ENCODE measurements around the gene CD300LD. TPM values are rescaled to one million over a fixed set of nuclear protein-coding genes. Genes with fewer than 3 reads are reported as not detected.
"Not testable (repeated sequence)": the region's sequence is repeated elsewhere in the genome, so short reads cannot be mapped to it uniquely, and the experiment has no call there.

CD300LD gene
- total RNA-seq, 2 donors from 2014 or later, result not detected

- Histone ChIP-seq H3K36me3 (ENCODE audit: control insufficient read depth, insufficient read depth, low read length) (peaks cover 5% of the 10 kb centered on the region), H3K4me3 (ENCODE audit: low read length) (no peak overlapping the region), H3K9ac (ENCODE audit: extremely low read depth, low read length, poor library complexity, severe bottlenecking) (no peak overlapping the region), H3K27ac (ENCODE audit: low read depth, low read length) (no peak overlapping the region), H3K27me3 (ENCODE audit: control insufficient read depth, insufficient read depth, low read length, poor library complexity, severe bottlenecking) (no peaks in the 10 kb centered on the region), H3K4me1 (ENCODE audit: control insufficient read depth, insufficient read depth, low read length) (no peaks in the 10 kb centered on the region), H3K9me3 (ENCODE audit: control insufficient read depth, low read length) (no peaks in the 10 kb centered on the region)
- peak overlapping the region; percentile 35 for H3K27ac Mint-ChIP-seq
- H3K4me1 Mint-ChIP-seq, result peaks cover 62% of the 10 kb centered on the region
- H3K36me3 Mint-ChIP-seq (ENCODE audit: low read depth), result no peaks in the 10 kb centered on the region
- TF ChIP-seq CTCF (conservative IDR thresholded peaks at IDR 0.05), result no peak
- 89 to 100% methylated on average over 1 to 2 of the region's 2 CpGs for WGBS, 2 experiments (ENCODE audit: insufficient coverage in 1 of 2, insufficient read length in 1 of 2)
- H3K9me3 Mint-ChIP-seq, result no peaks in the 10 kb centered on the region
- H3K4me3 Mint-ChIP-seq, result no peak overlapping the region
- H3K27me3 Mint-ChIP-seq (ENCODE audit: insufficient read depth), result no peaks in the 10 kb centered on the region
- DNase-seq, result no peak
These were observed 45.8 kb upstream of the CD300LD start for GRCh38 chr17:74637926-74638325.

DNA sequence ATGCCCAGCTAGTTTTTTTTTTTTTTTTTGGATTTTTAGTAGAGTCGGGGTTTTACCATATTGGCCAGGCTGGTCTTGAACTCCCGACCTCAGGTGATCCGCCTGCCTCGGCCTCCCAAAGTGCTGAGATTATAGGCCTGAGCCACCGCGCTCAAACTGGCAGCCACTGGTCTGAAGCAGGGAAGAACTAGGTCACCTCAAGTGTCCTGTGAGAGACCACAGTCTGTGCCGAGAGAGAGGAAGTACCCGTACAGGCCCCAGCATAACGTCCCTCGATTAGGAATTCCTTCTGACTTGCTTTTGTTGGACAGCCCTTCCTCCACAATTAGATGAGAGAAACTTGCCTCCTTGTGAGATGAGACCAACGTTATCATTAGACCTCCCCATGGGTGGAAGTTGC lies 45.2 kb upstream of the CD300LD start:
- no peaks in the 10 kb centered on the region for H3K36me3 Mint-ChIP-seq (ENCODE audit: low read depth)
- no peak for TF ChIP-seq CTCF (conservative IDR thresholded peaks at IDR 0.05)
- 88 to 90% methylated on average over 6 to 10 of the region's 11 CpGs for WGBS, 2 experiments (ENCODE audit: insufficient coverage in 1 of 2, insufficient read length in 1 of 2)
- H3K4me1 ChIP-seq (ENCODE audit: control insufficient read depth, insufficient read depth, low read length), result no peaks in the 10 kb centered on the region
- H3K27me3 ChIP-seq (ENCODE audit: control insufficient read depth, insufficient read depth, low read length, poor library complexity, severe bottlenecking), result no peaks in the 10 kb centered on the region
- DNase-seq, result no peak
- H3K27ac ChIP-seq (ENCODE audit: low read depth, low read length), result no peak overlapping the region
- no peaks in the 10 kb centered on the region for H3K9me3 Mint-ChIP-seq
- H3K4me3 Mint-ChIP-seq, result no peak overlapping the region
- H3K4me1 Mint-ChIP-seq, result peaks cover 57% of the 10 kb centered on the region
- no peak overlapping the region for H3K4me3 ChIP-seq (ENCODE audit: low read length)
- H3K36me3 ChIP-seq (ENCODE audit: control insufficient read depth, insufficient read depth, low read length), result peaks cover 5% of the 10 kb centered on the region
- H3K27ac Mint-ChIP-seq, result peak overlapping the region; percentile 48
- no peak overlapping the region for H3K9ac ChIP-seq (ENCODE audit: extremely low read depth, low read length, poor library complexity, severe bottlenecking)
- H3K27me3 Mint-ChIP-seq (ENCODE audit: insufficient read depth), result no peaks in the 10 kb centered on the region
- no peaks in the 10 kb centered on the region for H3K9me3 ChIP-seq (ENCODE audit: control insufficient read depth, low read length)

- H3K4me3 Mint-ChIP-seq; H3K36me3 Mint-ChIP-seq (ENCODE audit: low read depth); H3K4me1 ChIP-seq (ENCODE audit: control insufficient read depth, insufficient read depth, low read length); H3K9me3 Mint-ChIP-seq; H3K27ac ChIP-seq (ENCODE audit: low read depth, low read length); H3K4me3 ChIP-seq (ENCODE audit: low read length); H3K9me3 ChIP-seq (ENCODE audit: control insufficient read depth, low read length); DNase-seq; H3K27me3 Mint-ChIP-seq (ENCODE audit: insufficient read depth); H3K36me3 ChIP-seq (ENCODE audit: control insufficient read depth, insufficient read depth, low read length); H3K9ac ChIP-seq (ENCODE audit: extremely low read depth, low read length, poor library complexity, severe bottlenecking); H3K27me3 ChIP-seq (ENCODE audit: control insufficient read depth, insufficient read depth, low read length, poor library complexity, severe bottlenecking): not testable (repeated sequence)
- 73 to 92% methylated on average over 2 to 8 of the region's 10 CpGs for WGBS, 2 experiments (ENCODE audit: insufficient coverage in 1 of 2, insufficient read length in 1 of 2)
- H3K27ac Mint-ChIP-seq, result peak overlapping the region; percentile 55
- H3K4me1 Mint-ChIP-seq, result peaks cover 57% of the 10 kb centered on the region
These were observed 44.5 kb upstream of the CD300LD start for GRCh38 chr17:74636541-74637085.

DNA sequence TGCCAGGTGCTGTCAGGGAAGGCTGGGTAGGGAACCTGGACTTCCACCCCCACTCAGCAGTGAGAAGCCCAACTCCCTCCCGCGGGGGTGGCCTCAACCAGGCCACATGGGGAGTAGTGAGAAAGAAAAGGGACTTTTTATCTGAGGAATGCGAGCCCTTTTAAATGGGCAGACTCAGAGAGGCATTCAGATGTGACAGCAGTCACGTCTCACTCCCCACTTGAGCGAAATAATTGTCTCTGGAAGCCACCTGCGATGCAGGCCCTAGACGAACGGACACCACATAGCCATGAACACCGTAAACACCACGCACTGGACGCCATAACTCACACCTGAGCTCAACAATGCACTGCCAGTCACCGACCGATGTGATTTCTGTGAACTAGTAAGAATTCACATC lies 43.3 kb upstream of the CD300LD start:
- H3K36me3 ChIP-seq (ENCODE audit: control insufficient read depth, insufficient read depth, low read length), result peaks cover 5% of the 10 kb centered on the region
- WGBS, 2 experiments (ENCODE audit: insufficient coverage in 1 of 2, insufficient read length in 1 of 2), result 34 to 50% methylated on average over 11 to 13 of the region's 13 CpGs
- no peaks in the 10 kb centered on the region for H3K27me3 ChIP-seq (ENCODE audit: control insufficient read depth, insufficient read depth, low read length, poor library complexity, severe bottlenecking)
- no peaks in the 10 kb centered on the region for H3K36me3 Mint-ChIP-seq (ENCODE audit: low read depth)
- H3K4me1 ChIP-seq (ENCODE audit: control insufficient read depth, insufficient read depth, low read length), result no peaks in the 10 kb centered on the region
- peak overlapping the region; percentile 9 for H3K4me3 Mint-ChIP-seq
- H3K9me3 Mint-ChIP-seq, result no peaks in the 10 kb centered on the region
- no peaks in the 10 kb centered on the region for H3K27me3 Mint-ChIP-seq (ENCODE audit: insufficient read depth)
- no peaks in the 10 kb centered on the region for H3K9me3 ChIP-seq (ENCODE audit: control insufficient read depth, low read length)
- no peak for TF ChIP-seq CTCF (conservative IDR thresholded peaks at IDR 0.05)
- H3K27ac ChIP-seq (ENCODE audit: low read depth, low read length), result no peak overlapping the region
- H3K4me1 Mint-ChIP-seq, result peaks cover 52% of the 10 kb centered on the region
- peak; percentile 84 for DNase-seq
- H3K27ac Mint-ChIP-seq, result peak overlapping the region; percentile 97
- no peak overlapping the region for H3K9ac ChIP-seq (ENCODE audit: extremely low read depth, low read length, poor library complexity, severe bottlenecking)
- H3K4me3 ChIP-seq (ENCODE audit: low read length), result no peak overlapping the region
